HG03064 (cell line): ENCODE results near the gene BCKDHA.

ENCODE experiments used
- ATAC-seq: cut with Tn5 transposase; IDR thresholded peaks from one replicate; pipeline ENCODE4 v1.9.1; 2021; ENCODE audit warnings: low read depth; ENCODE audit not compliant: unreplicated experiment

Gene BCKDHA

GRCh38 chr19:41397086-41398049 lies at the start of gene BCKDHA, which contains the start of gene EXOSC5:
Gene BCKDHA (plus strand): TSS chr19:41397818. CDS start chr19:41397828, 10 bp downstream.
Gene EXOSC5 (minus strand): TSS chr19:41397359. CDS start chr19:41397328, 31 bp downstream.
- peak; percentile 69 for ATAC-seq

DNA sequence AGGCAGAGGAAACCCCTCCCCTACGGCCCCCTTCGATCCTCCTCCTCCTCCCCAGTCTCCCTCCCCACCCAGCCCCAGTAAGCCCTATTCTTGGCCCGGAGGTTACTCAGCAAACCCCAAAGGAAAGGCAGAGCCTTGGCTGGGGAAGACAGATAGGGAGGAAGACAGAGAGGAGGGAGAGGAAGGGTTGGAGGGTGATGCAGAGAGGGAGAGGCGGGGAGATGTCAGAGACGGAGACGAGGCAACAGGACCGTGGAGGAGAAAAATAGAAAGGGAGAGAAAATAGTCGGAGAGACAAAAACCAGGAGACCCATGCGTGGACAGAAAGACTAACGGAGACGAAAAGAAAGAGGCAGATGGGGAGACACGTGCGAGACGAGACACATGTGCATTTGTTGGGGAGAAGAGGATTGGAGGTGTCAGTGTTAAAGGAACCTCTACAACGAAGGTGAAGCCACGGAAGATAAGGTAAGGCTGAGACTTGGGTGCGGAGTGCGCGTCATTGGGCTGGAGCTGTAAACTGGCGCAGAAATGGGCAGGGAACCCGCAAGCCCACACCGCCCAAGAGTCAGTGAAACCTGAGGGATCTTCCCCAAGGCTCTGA lies 46.8 kb upstream of the BCKDHA start:
- ATAC-seq: no peak

DNA sequence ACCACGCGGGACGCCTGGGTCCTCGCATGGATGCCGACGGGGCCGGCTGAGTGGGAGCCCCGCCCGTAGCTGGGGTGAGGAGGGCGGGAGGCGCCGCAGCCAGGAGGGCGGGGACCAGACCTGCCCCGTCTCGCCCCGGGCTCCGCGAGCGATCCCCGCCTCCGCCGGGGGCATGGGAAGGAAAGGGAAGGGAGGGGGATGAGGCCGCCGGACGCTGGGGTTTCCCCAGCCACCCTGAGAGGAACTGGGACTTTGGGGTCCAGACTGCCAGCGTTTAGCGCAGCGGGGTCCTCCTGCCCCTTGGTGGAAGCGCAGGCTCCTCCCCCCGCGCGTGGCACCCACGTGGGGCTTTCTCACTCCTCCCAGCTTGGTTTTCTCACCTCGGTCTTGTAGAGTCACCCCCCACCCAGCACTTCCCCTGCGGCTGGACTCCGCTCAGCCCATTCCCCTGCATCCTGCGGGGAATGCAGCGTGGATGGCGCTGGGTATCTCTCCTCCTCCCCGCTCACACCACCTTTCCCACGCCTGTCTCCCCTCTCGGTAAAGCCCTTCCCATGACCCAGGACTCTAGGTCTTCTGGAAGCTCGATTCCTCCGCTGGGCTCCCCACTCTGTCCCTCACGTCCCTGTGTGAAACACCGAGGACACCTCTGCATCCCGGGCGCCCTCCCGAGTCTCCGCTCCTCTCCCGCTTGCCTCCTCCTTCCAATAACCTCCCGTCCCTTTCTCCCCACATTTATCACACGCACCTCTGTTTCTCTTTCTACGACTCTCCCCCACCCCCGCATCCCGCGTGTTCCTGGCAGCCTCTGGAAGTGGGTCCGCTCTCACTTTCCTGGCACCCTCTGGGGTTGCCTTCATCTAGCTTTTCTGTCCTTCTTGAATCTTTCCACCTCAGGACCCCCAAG lies 46.0 kb upstream of the BCKDHA start:
- ATAC-seq: no peak

GRCh38 chr19:41352279-41352608 lies 45.4 kb upstream of the BCKDHA start:
- ATAC-seq: no peak

DNA sequence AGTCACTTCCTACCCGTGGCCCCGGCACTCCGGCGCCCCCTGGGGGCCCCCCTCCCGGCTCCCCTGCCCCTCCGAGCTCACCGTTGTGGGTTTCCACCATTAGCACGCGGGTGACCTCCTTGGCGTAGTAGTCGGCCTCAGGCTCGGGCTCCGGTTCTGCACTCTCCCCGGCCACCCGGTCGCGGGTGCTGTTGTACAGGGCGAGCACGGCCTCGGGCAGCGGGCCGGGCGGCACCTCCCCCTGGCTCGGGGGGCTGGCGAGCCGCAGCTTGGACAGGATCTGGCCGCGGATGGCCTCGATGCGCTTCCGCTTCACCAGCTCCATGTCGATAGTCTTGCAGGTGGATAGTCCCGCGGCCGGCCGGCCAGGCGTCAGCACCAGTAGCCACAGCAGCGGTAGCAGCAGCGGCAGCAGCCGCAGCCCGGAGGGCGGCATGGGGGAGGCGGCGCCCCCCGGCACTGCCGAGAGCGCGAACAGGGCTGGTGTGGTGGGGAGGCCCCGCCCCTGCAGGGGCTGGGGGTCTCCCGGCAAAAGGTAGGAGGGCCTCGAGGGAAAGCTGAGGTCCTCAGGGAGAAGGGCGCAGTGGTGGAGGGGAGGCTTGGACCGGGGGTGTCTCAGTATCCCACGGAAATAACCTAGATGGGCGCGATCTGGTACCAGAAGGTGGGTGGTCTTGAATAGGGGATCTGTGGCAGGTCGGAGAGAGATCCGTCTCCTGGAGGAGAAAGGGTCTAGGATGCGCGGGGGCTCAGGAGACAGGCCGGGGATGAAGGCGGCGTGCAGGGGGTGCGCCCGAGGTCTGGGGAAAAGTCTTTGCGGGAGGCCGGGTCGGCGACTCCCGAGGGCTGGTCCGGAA lies 44.8 kb upstream of the BCKDHA start:
- no peak for ATAC-seq

GRCh38 chr19:41353466-41354342 lies 43.9 kb upstream of the BCKDHA start, which contains the start of gene TGFB1:
Gene TGFB1 (minus strand): TSS chr19:41353922. CDS start chr19:41353044, 878 bp downstream.
- no peak for ATAC-seq

GRCh38 chr19:41354343-41354953 lies 43.2 kb upstream of the BCKDHA start:
- no peak for ATAC-seq

DNA sequence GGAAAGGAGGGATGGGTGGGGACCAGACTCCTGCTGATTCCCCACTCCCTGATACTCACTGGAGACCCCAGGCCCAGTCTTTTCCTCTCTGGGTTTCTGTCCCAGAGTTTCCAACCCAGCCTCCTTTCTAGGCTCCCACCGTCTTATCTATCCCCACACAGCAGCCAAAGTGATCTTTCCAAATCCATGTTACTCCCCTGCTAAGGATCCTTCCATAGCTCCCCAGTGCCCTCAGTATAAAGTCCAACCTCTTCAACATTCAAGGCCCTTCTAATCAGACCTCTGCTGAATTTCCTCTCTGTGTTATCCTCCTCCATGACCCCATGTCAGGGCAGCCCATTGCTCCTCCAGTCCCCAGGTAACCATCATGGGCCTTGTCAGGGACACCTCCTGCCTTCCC lies 42.6 kb upstream of the BCKDHA start:
- no peak for ATAC-seq

GRCh38 chr19:41355802-41356201 lies 41.8 kb upstream of the BCKDHA start:
- no peak for ATAC-seq

GRCh38 chr19:41356984-41357739 lies 40.5 kb upstream of the BCKDHA start:
- ATAC-seq: no peak

- no peak for ATAC-seq
These were observed 39.9 kb upstream of the BCKDHA start for GRCh38 chr19:41357746-41358145.

DNA sequence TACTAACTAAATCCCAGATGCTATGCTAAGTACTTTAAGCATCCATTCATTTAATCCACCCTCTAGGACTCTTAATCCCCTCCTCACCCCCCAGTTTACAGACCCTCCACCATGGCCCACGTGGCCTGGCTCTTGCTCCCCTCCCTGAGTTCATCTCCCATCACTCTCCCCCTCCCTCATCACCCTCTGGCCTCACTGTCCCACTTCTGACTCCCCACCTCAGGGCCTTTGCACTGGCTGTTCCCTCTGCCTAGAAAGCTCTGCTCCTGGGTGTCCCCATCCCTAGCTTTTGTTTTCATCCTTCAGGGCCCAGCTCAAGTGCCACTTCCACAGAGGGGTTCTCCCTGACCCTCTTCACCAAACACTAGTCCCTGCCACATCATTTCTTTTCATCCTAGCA lies 37.9 kb upstream of the BCKDHA start:
- no peak for ATAC-seq

- ATAC-seq: no peak
These were observed 35.3 kb upstream of the BCKDHA start for GRCh38 chr19:41362143-41362847.

- no peak for ATAC-seq
These were observed 34.3 kb upstream of the BCKDHA start for GRCh38 chr19:41363371-41363752.

DNA sequence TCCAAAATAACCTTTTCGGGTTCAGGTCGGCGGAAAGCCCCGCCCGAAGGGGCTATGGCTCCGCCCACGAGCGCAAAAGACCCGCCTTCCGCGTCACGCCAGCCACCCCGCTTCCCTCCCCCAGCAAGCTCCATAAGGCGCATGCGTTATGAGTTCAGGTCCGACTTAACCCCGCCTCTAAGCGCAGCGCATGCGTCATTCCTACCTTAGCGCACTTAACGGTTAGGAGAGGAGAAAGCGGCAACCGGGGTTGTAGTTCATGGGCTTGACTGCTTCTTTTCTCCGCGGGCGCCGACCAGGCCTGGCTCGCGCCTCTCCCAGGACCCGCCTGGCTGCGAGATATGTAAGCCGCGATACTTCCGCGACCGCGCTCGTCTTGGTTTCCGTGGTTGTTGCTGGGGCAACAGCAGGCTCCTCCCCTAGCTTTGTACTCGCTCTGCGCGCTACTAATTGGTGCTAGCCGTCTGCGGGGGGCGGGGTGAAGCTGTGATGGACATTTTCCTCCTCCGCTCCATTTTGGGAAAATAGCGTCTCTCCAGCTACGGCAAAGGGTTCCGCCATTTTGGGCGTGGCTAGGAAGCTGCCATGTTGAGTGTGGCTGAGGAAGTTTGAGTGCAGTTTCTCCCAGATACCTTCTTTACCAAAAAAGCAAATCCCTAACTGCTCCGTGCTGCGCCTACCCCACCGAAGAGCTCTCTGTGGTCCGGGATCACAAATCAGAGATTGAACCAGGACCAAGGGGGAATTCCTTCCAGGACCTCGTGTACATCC lies 33.7 kb upstream of the BCKDHA start, which contains the start of gene B9D2:
TSS of gene B9D2 (minus strand) at position 397 of the 771 bp plus-strand sequence. CDS start 630 bp downstream, outside the sequence.
- ATAC-seq: peak; percentile 70
